H9 (cell line): ENCODE data around the gene TTC19. TPM values are rescaled to one million over a fixed set of nuclear protein-coding genes. Genes with fewer than 3 reads are reported as not detected.
A peak's percentile ranks its signal among the peaks of the same experiment; 100 is the strongest.

Source experiments
- DNase-seq: peaks from one replicate; pipeline ENCODE4 v3.0.0-alpha.2; 2017
- H2AFZ ChIP-seq: one replicate; pipeline ENCODE4 v1.6.1; 2013; ENCODE audit warnings: mild to moderate bottlenecking, low read length, control low read depth, moderate library complexity
- H2AK5ac ChIP-seq: 2 replicates; pipeline ENCODE4 v1.6.1; 2013; ENCODE audit warnings: low read length, control low read depth, mixed read lengths; ENCODE audit not compliant: insufficient read length
- H2BK120ac ChIP-seq: one replicate; pipeline ENCODE4 v1.6.1; 2013; ENCODE audit warnings: low read depth, mild to moderate bottlenecking, low read length, control low read depth, inconsistent platforms; ENCODE audit not compliant: poor library complexity, severe bottlenecking
- H2BK12ac ChIP-seq: 2 replicates; pipeline ENCODE4 v1.6.1; 2013; ENCODE audit warnings: low read length, control low read depth, mixed read lengths, low read depth; ENCODE audit not compliant: insufficient read length
- H2BK15ac ChIP-seq: 2 replicates; pipeline ENCODE4 v1.6.1; 2013; ENCODE audit warnings: low read depth, low read length, control low read depth
- H2BK20ac ChIP-seq: one replicate; pipeline ENCODE4 v1.6.1; 2013; ENCODE audit warnings: low read depth, mild to moderate bottlenecking, low read length, control low read depth, inconsistent platforms; ENCODE audit not compliant: poor library complexity, severe bottlenecking
- H2BK5ac ChIP-seq: 2 replicates; pipeline ENCODE4 v1.6.1; 2013; ENCODE audit warnings: low read length, control low read depth, mixed read lengths; ENCODE audit not compliant: insufficient read length
- H3K14ac ChIP-seq: 2 replicates; pipeline ENCODE4 v1.6.1; 2013; ENCODE audit warnings: low read length, control low read depth; ENCODE audit not compliant: insufficient read depth
- H3K18ac ChIP-seq: 2 replicates; pipeline ENCODE4 v1.6.1; 2013; ENCODE audit warnings: low read depth, mild to moderate bottlenecking, mixed read lengths, low read length, control low read depth; ENCODE audit not compliant: insufficient read length
- H3K23ac ChIP-seq: 2 replicates; pipeline ENCODE4 v1.6.1; 2013; ENCODE audit warnings: low read length, control low read depth, mixed read lengths, low read depth; ENCODE audit not compliant: insufficient read length
- H3K23me2 ChIP-seq: 2 replicates; pipeline ENCODE4 v1.6.1; 2013; ENCODE audit warnings: low read depth, mild to moderate bottlenecking, mixed read lengths, low read length, control low read depth; ENCODE audit not compliant: insufficient read length, poor library complexity, severe bottlenecking
- H3K27ac ChIP-seq: 2 replicates; pipeline ENCODE4 v1.5.1; 2013; ENCODE audit warnings: low read length, control low read depth, mixed read lengths, low read depth; ENCODE audit not compliant: insufficient read length
- H3K27me3 ChIP-seq: 2 replicates; pipeline ENCODE4 v1.6.1; 2013; ENCODE audit warnings: low read length, control low read depth, inconsistent platforms; ENCODE audit not compliant: insufficient read depth
- H3K4ac ChIP-seq: 2 replicates; pipeline ENCODE4 v1.6.1; 2013; ENCODE audit warnings: low read depth, mild to moderate bottlenecking, control low read depth, inconsistent platforms, low read length, moderate library complexity
- H3K4me1 ChIP-seq: 2 replicates; pipeline ENCODE4 v1.6.1; 2013; ENCODE audit warnings: low read length, control low read depth, inconsistent platforms; ENCODE audit not compliant: insufficient read depth
- H3K4me2 ChIP-seq: 2 replicates; pipeline ENCODE4 v1.6.1; 2013; ENCODE audit warnings: low read length, control low read depth, mixed read lengths; ENCODE audit not compliant: insufficient read length, insufficient read depth
- H3K56ac ChIP-seq: 2 replicates; pipeline ENCODE4 v1.6.1; 2013; ENCODE audit warnings: low read depth, mild to moderate bottlenecking, mixed read lengths, low read length, control low read depth; ENCODE audit not compliant: insufficient read length
- H3K79me1 ChIP-seq: 2 replicates; pipeline ENCODE4 v1.6.1; 2013; ENCODE audit warnings: low read depth, mild to moderate bottlenecking, moderate library complexity, low read length, control low read depth, inconsistent platforms; ENCODE audit not compliant: insufficient read depth, poor library complexity, severe bottlenecking
- H3K79me2 ChIP-seq: 2 replicates; pipeline ENCODE4 v1.6.1; 2013; ENCODE audit warnings: low read length, control low read depth, inconsistent platforms; ENCODE audit not compliant: insufficient read depth
- H3K9ac ChIP-seq: 2 replicates; pipeline ENCODE4 v1.6.1; 2013; ENCODE audit warnings: low read length, control low read depth, mixed read lengths; ENCODE audit not compliant: insufficient read length; ENCODE audit errors: extremely low read depth
- H3K9me3 ChIP-seq: one replicate; pipeline ENCODE4 v1.6.1; 2013; ENCODE audit warnings: low read depth, low read length, inconsistent platforms; ENCODE audit not compliant: control insufficient read depth
- H3T11ph ChIP-seq: one replicate; pipeline ENCODE4 v1.6.1; 2013; ENCODE audit warnings: mild to moderate bottlenecking, low read length, control low read depth, inconsistent platforms
- H4K20me1 ChIP-seq: one replicate; pipeline ENCODE4 v1.6.1; 2013; ENCODE audit not compliant: control insufficient read depth, insufficient read length, insufficient read depth
- H4K5ac ChIP-seq: 2 replicates; pipeline ENCODE4 v1.6.1; 2013; ENCODE audit warnings: low read depth, mild to moderate bottlenecking, mixed read lengths, low read length, control low read depth; ENCODE audit not compliant: insufficient read length
- H4K8ac ChIP-seq: replicated peaks from 2 replicates; pipeline ENCODE4 v1.6.1; 2013; ENCODE audit warnings: low read length, control low read depth, mixed read lengths, low read depth; ENCODE audit not compliant: insufficient read length
- H4K91ac ChIP-seq: 2 replicates; pipeline ENCODE4 v1.6.1; 2013; ENCODE audit warnings: low read depth, mild to moderate bottlenecking, moderate library complexity, mixed read lengths, low read length, control low read depth; ENCODE audit not compliant: insufficient read length
- H3K27ac Mint-ChIP-seq, 3 experiments: 2 replicates in 2 of 3; 3 replicates in 1 of 3; pipeline ENCODE4 v1.8.0; 2020 to 2021; ENCODE audit warnings: mixed read lengths in 3 of 3, mild to moderate bottlenecking in 1 of 3, moderate library complexity in 1 of 3
- H3K27me3 Mint-ChIP-seq: 2 replicates; pipeline ENCODE4 v1.8.0; 2021; ENCODE audit warnings: low read depth, mild to moderate bottlenecking, moderate library complexity, mixed read lengths
- H3K36me3 Mint-ChIP-seq, 3 experiments: 2 replicates in 2 of 3; 3 replicates in 1 of 3; pipeline ENCODE4 v1.8.0; 2020 to 2021; ENCODE audit warnings: low read depth in 3 of 3, mixed read lengths in 3 of 3; ENCODE audit not compliant: insufficient read depth in 1 of 3
- H3K4me1 Mint-ChIP-seq, 2 experiments: 2 replicates each; pipeline ENCODE4 v1.8.0; 2020; ENCODE audit warnings: mixed read lengths in 2 of 2
- H3K4me3 Mint-ChIP-seq, 2 experiments: 2 replicates in 1 of 2; 3 replicates in 1 of 2; pipeline ENCODE4 v1.8.0; 2020 to 2021; ENCODE audit warnings: mild to moderate bottlenecking in 2 of 2, mixed read lengths in 2 of 2, moderate library complexity in 1 of 2
- H3K9me3 Mint-ChIP-seq, 2 experiments: 2 replicates in 1 of 2; 3 replicates in 1 of 2; pipeline ENCODE4 v1.8.0; 2020; ENCODE audit warnings: mild to moderate bottlenecking in 2 of 2, mixed read lengths in 2 of 2, moderate library complexity in 1 of 2
- WGBS: extraction: QIAGEN DNeasy Blood & Tissue Kit; methylation state at CpG from one replicate; pipeline ENCODE4 v1.1.7; 2013; ENCODE audit warnings: missing lambda C conversion rate, low lambda C conversion rate, mixed read lengths; ENCODE audit not compliant: insufficient read length; ENCODE audit errors: extremely low coverage; 5-methylcytosine and 5-hydroxymethylcytosine counted together
- total RNA-seq: library from RNA; stranded (reverse); gene quantifications from 2 replicates; pipeline ENCODE4 v1.2.1, GENCODE V29; 2021
- TF ChIP-seq, protein P1 (sequence below): fragments of 200-600 bp; sonication (generic); conservative IDR thresholded peaks from 3 replicates; pipeline ENCODE4 v1.8.0; 2021; ENCODE audit warnings: antibody characterized with exemption, mild to moderate bottlenecking

TTC19 gene
- total RNA-seq, 1 experiment from 2014 or later = 64.3 TPM

DNA sequence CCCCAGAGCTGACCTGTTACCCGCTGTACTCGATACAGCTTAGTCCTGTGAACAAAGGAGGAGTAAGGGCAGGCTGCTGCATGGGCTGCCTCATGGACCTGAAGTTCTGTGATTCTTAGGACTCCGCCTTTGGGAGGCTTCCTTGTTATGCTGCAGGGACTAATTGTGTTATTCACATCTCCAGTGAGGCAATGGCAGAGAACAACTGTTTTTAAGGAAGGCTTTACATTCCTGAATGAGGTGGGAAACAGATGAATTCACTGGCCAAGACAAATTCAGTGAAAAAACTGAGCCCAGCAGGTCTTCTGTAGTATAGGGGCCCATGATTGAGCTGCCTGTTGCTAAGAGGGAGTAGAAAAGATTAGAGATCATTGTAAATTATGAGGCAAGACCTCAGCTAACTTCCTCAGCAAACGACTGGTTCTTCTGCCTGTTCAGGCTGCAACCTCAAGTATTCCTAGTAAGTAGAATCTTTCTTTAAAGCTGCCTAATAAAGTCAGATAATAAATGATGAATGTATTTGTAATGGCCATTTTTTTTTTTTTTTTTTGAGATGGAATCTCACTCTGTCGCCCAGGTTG, 28.4 kb upstream of the TTC19 start:
- Histone ChIP-seq H4K5ac (no peak overlapping the region), H4K20me1 (no peaks in the 10 kb centered on the region), H2BK12ac (no peak overlapping the region), H3K56ac (no peak overlapping the region), H4K91ac (no peak overlapping the region), H3K9me3 (no peaks in the 10 kb centered on the region), H4K8ac (no peak overlapping the region), H2AFZ (no peak overlapping the region), H3K23ac (no peak overlapping the region), H3K4me1 (peaks cover 2% of the 10 kb centered on the region; the same call in 1 of the 2 replicates), H3K27me3 (no peaks in the 10 kb centered on the region), H2BK120ac (no peak overlapping the region), H3K23me2 (peaks cover 3% of the 10 kb centered on the region), H3K4ac (no peak overlapping the region), H2BK20ac (no peak overlapping the region), H3T11ph (no peak overlapping the region), H3K79me1 (no peaks in the 10 kb centered on the region), H2BK5ac (no peak overlapping the region), H3K4me2 (no peak overlapping the region), H3K79me2 (no peaks in the 10 kb centered on the region), H2BK15ac (no peak overlapping the region), H2AK5ac (no peak overlapping the region), H3K18ac (no peak overlapping the region), H3K14ac (no peak overlapping the region; the same call in 1 of the 2 replicates), H3K27ac (no peak overlapping the region), H3K9ac (no peak overlapping the region)
- H3K4me3 Mint-ChIP-seq = no peak overlapping the region
- no peak for DNase-seq
- H3K9me3 Mint-ChIP-seq = no peaks in the 10 kb centered on the region
- peaks cover 45 to 50% of the 10 kb centered on the region in 2 experiments for H3K4me1 Mint-ChIP-seq
- no CpG with 5 or more reads among the region's 5 CpGs for WGBS
- peaks cover 2 to 9% (median 8%) of the 10 kb centered on the region in 3 experiments for H3K36me3 Mint-ChIP-seq
- no peaks in the 10 kb centered on the region; the same call in 1 of the 2 replicates for H3K27me3 Mint-ChIP-seq
- H3K27ac Mint-ChIP-seq = peak overlapping the region; percentile 16 to 73 (median 71); a peak in 4 of 7 replicates
- TF ChIP-seq, protein P1, sequence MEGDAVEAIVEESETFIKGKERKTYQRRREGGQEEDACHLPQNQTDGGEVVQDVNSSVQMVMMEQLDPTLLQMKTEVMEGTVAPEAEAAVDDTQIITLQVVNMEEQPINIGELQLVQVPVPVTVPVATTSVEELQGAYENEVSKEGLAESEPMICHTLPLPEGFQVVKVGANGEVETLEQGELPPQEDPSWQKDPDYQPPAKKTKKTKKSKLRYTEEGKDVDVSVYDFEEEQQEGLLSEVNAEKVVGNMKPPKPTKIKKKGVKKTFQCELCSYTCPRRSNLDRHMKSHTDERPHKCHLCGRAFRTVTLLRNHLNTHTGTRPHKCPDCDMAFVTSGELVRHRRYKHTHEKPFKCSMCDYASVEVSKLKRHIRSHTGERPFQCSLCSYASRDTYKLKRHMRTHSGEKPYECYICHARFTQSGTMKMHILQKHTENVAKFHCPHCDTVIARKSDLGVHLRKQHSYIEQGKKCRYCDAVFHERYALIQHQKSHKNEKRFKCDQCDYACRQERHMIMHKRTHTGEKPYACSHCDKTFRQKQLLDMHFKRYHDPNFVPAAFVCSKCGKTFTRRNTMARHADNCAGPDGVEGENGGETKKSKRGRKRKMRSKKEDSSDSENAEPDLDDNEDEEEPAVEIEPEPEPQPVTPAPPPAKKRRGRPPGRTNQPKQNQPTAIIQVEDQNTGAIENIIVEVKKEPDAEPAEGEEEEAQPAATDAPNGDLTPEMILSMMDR = no peak
